Stomach smooth muscle (tissue), 2 donors: Measurements from ENCODE around the gene TLE1.
A peak's percentile ranks its signal among the peaks of the same experiment; 100 is the strongest.

ENCODE experiments used
- H3K27ac ChIP-seq: one replicate; pipeline ENCODE4 v1.7.0; 2013; ENCODE audit warnings: mild to moderate bottlenecking, low read length, inconsistent platforms
- H3K27me3 ChIP-seq, 2 donors: one replicate each; pipeline ENCODE4 v1.7.0; 2013; ENCODE audit warnings: low read length in 2 of 2; ENCODE audit not compliant: insufficient read depth in 2 of 2, control insufficient read depth in 1 of 2
- H3K36me3 ChIP-seq, 2 donors: one replicate each; pipeline ENCODE4 v1.7.0; 2013; ENCODE audit warnings: low read length in 2 of 2; ENCODE audit not compliant: control insufficient read depth in 2 of 2, insufficient read depth in 2 of 2
- H3K4me1 ChIP-seq: one replicate; pipeline ENCODE4 v1.7.0; 2013; ENCODE audit warnings: low read length; ENCODE audit not compliant: control insufficient read depth, insufficient read depth
- H3K4me3 ChIP-seq, 2 donors: one replicate each; pipeline ENCODE4 v1.7.0; 2013; ENCODE audit warnings: low read length in 2 of 2
- H3K9ac ChIP-seq, 2 donors: one replicate each; pipeline ENCODE4 v1.7.0; 2013; ENCODE audit warnings: low read length in 2 of 2, mild to moderate bottlenecking in 1 of 2
- H3K9me3 ChIP-seq, 2 donors: one replicate each; pipeline ENCODE4 v1.7.0; 2013; ENCODE audit warnings: low read length in 2 of 2; ENCODE audit not compliant: control insufficient read depth in 2 of 2
- donor health status: healthy.
- donor health status: Pancreatic carcinoma.

Gene TLE1

GRCh38 chr9:81686614-81687520, 2.5 kb downstream of the TLE1 start:
- Histone ChIP-seq H3K36me3 (peaks cover 3 to 4% of the 10 kb centered on the region in 2 donors), H3K4me1 (peaks cover 22% of the 10 kb centered on the region), H3K27ac (peak overlapping the region; percentile 78), H3K9ac (peak overlapping the region; percentile 83 to 84), H3K27me3 (no peaks in the 10 kb centered on the region), H3K9me3 (no peaks in the 10 kb centered on the region), H3K4me3 (peak overlapping the region; percentile 73 to 89)

DNA sequence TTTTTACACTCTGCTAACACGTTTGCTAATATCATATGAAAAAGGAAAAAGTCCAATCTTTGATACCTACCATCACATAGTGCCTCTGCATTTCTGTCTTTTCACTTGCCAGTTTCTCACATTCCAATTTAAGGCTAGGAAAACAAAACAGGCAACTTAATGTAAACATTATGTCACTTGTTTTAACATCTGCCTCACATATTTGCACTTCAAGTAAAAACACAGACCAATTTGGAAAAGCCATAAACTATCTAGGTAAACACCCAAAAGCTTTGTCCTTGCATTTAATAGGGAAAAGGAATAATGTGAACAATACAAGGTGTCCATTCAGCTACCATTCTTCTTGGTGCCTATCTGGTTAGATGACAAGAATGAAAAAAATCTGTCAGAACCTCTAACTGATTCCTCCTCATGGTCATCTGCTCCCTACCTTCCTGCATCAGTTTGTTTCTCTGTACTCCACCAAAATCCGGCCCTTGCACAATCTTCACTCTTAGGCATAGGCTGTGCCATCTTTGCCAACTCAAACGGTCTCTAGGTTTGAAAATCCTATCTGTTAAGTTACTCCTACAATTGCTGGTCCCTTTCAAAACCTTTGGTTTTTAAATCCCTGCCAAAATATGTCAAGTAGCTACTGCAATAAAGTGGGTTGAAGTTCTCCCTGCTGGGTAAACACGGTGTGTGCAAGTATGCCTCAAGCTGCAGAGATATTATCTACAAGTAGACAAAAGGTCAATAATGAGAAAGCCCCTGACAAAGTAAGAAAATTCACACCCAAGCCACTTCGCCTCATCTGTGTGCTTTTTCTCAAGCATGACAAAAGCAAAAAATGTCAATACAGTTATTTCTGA, 3.4 kb downstream of the TLE1 start:
- peak overlapping the region; percentile 78 for H3K27ac ChIP-seq
- H3K9me3 ChIP-seq, result no peaks in the 10 kb centered on the region
- H3K27me3 ChIP-seq, result no peaks in the 10 kb centered on the region
- H3K36me3 ChIP-seq, result peaks cover 8% of the 10 kb centered on the region in 2 donors
- peak overlapping the region; percentile 73 to 89 for H3K4me3 ChIP-seq
- peak overlapping the region in 1 of 2 donors; percentile 83 for H3K9ac ChIP-seq
- H3K4me1 ChIP-seq, result peaks cover 22% of the 10 kb centered on the region

DNA sequence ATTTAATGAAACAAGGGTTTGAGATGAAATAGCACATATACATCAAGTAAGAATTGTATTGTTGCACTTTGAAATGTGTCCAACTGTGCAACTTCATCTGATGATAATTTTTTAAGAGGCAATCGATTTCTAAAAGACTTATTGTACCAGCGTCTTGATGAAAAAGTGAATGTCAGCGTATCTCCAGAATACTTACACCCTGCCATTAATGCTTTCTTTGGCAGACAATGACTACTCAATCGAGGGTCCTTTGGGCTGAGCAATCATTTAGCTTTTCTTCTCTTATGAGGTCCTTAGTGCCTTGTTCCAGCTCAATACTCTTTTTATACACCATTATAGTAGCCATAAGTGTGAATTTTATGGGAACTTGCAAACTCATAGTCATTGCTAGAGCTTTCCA, 4.7 kb downstream of the TLE1 start:
- H3K9me3 ChIP-seq, result no peaks in the 10 kb centered on the region
- H3K27me3 ChIP-seq, result no peaks in the 10 kb centered on the region
- peaks cover 24% of the 10 kb centered on the region for H3K4me1 ChIP-seq
- H3K9ac ChIP-seq, result no peak overlapping the region
- peak overlapping the region in 1 of 2 donors; percentile 16 for H3K4me3 ChIP-seq
- peaks cover 8% of the 10 kb centered on the region in 2 donors for H3K36me3 ChIP-seq
- H3K27ac ChIP-seq, result no peak overlapping the region

DNA sequence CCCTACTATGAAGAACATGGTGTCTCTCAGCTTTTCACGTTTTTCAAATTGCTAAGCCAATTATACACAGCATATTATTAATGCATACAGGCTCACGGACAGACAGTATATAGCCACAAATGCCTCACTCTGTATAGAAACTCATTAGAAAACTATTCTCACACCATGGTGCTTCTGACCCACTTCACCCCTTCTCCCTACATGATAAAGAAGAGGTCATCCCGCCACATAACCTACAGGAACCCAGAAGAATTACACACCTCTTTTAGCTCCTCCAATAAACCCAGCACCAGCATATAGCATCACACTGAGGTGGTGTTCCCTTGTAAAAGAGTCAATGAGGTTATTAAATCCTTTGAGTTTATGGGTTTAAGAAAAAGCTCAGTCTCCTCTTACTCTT, 5.6 kb downstream of the TLE1 start:
- Histone ChIP-seq H3K4me3 (peak overlapping the region in 1 of 2 donors; percentile 0), H3K9ac (no peak overlapping the region), H3K27me3 (no peaks in the 10 kb centered on the region), H3K36me3 (peaks cover 8% of the 10 kb centered on the region in 2 donors), H3K27ac (no peak overlapping the region), H3K9me3 (no peaks in the 10 kb centered on the region), H3K4me1 (peaks cover 24% of the 10 kb centered on the region)

- H3K9ac ChIP-seq, result peak overlapping the region in 1 of 2 donors; percentile 43
- no peaks in the 10 kb centered on the region for H3K27me3 ChIP-seq
- H3K4me3 ChIP-seq, result peak overlapping the region; percentile 0 to 66
- H3K9me3 ChIP-seq, result no peaks in the 10 kb centered on the region
- peaks cover 24% of the 10 kb centered on the region for H3K4me1 ChIP-seq
- H3K36me3 ChIP-seq, result peaks cover 8% of the 10 kb centered on the region in 2 donors
- peak overlapping the region; percentile 33 for H3K27ac ChIP-seq
Observed at GRCh38 chr9:81683238-81683637, 6.1 kb downstream of the TLE1 start.

GRCh38 chr9:81682797-81683196, 6.5 kb downstream of the TLE1 start:
- peak overlapping the region; percentile 0 to 66 for H3K4me3 ChIP-seq
- peak overlapping the region; percentile 33 for H3K27ac ChIP-seq

DNA sequence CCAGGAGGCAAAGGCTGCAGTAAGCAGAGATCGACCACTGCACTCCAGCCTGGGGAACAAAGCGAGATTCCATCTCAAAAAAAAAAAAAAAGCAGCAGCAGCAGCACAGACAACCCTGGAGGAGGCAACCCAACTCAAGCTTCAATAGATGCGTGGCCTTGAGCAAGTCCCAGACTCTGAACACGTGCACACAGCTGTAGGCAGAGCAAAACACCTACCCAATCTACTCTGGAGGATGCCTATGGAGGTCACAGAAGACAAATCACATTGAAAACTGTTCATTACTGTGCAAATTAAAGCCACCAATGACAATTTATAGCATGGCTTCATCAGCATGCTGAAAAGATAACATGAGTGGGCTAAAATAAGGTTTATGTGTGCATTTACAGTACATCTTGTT, 7.2 kb downstream of the TLE1 start:
- Histone ChIP-seq H3K27ac (peak overlapping the region; percentile 33), H3K4me3 (peak overlapping the region; percentile 0 to 66), H3K9ac (peak overlapping the region in 1 of 2 donors; percentile 43), H3K27me3 (no peaks in the 10 kb centered on the region), H3K4me1 (peaks cover 24% of the 10 kb centered on the region), H3K36me3 (peaks cover 8% of the 10 kb centered on the region in 2 donors), H3K9me3 (no peaks in the 10 kb centered on the region)

More at GRCh38 chr9:81682797-81683196, 6.5 kb downstream of the TLE1 start:
- H3K9ac ChIP-seq, result peak overlapping the region in 1 of 2 donors; percentile 43
- H3K27me3 ChIP-seq, result no peaks in the 10 kb centered on the region
- H3K4me1 ChIP-seq, result peaks cover 24% of the 10 kb centered on the region
- H3K36me3 ChIP-seq, result peaks cover 8% of the 10 kb centered on the region in 2 donors
- no peaks in the 10 kb centered on the region for H3K9me3 ChIP-seq

DNA sequence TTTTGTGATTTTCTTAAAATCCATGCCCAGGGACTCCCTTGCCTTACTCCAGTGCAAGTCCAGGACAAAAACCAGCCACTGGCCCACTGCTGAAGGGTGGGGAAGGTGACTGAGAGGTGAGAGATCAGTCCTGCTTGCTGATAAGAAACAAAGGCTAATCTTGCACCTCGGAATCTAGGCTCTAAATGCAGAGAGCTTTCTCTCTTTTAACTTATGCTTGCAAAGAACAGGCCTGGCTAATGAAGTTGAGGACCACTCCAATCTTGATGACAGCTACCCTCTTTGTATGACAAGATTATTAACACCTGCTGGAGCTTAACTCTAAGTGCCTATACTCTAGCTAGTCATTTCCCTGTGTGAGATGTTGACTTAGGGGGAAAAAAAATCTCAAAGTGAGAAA, 8.8 kb downstream of the TLE1 start:
- peaks cover 8% of the 10 kb centered on the region in 2 donors for H3K36me3 ChIP-seq
- H3K27ac ChIP-seq, result no peak overlapping the region
- peaks cover 30% of the 10 kb centered on the region for H3K4me1 ChIP-seq

DNA sequence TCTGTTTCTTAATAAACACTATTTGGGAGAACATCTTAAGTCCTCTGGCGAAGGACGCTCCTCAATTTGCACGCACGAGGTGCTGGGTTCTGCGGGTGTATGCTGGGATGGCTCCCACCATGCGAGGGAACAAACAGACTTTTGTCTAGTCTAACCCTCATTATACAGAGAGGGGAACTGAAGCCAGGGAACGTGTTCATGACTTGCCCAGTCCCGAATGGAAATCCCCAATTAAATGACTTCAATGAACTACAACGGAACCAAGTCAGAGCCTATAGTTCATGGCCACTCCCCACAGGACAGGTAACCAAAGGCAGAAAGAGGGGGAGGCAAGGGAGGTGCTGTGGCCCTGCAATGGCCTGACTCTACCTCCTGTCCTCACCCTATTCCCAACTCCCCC, 9.3 kb downstream of the TLE1 start:
- Histone ChIP-seq H3K36me3 (peaks cover 8% of the 10 kb centered on the region in 2 donors), H3K9ac (no peak overlapping the region), H3K4me3 (no peak overlapping the region), H3K27me3 (no peaks in the 10 kb centered on the region), H3K9me3 (no peaks in the 10 kb centered on the region), H3K27ac (no peak overlapping the region), H3K4me1 (peaks cover 30% of the 10 kb centered on the region)

More for the DNA sequence above, 8.8 kb downstream of the TLE1 start:
- Histone ChIP-seq H3K9ac (no peak overlapping the region), H3K9me3 (no peaks in the 10 kb centered on the region), H3K27me3 (no peaks in the 10 kb centered on the region), H3K4me3 (no peak overlapping the region)

DNA sequence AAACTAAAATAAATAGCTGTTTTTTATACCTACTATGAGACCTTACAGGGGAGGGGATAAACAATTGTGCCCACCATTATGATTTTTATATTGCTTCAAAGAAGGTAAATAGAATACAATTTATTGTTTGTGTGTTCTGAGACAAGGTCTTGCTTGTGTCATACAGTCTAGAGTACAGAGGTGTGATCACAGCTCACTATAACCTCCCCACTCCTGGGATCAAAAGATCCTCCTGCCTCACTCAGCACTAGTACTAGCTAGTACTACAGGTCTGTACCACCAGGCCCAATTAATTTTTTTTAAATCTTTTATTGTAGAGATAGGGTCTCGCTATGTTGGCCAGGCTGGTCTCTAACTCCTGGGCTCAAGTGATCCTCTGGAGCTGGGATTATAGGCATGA, 11.3 kb downstream of the TLE1 start:
- H3K4me1 ChIP-seq, result peaks cover 35% of the 10 kb centered on the region
- H3K36me3 ChIP-seq, result peaks cover 4 to 8% of the 10 kb centered on the region in 2 donors
- no peak overlapping the region for H3K4me3 ChIP-seq
- no peak overlapping the region for H3K27ac ChIP-seq
- H3K9ac ChIP-seq, result no peak overlapping the region
- H3K27me3 ChIP-seq, result no peaks in the 10 kb centered on the region
- H3K9me3 ChIP-seq, result no peaks in the 10 kb centered on the region
